ENCODE results near the gene MTERF2. TPM values are rescaled to one million over a fixed set of nuclear protein-coding genes. Genes with fewer than 3 reads are reported as not detected.

MTERF2 gene
- total RNA-seq, 2 experiments from 2014 or later, result 5.2 to 6.5 TPM

DNA sequence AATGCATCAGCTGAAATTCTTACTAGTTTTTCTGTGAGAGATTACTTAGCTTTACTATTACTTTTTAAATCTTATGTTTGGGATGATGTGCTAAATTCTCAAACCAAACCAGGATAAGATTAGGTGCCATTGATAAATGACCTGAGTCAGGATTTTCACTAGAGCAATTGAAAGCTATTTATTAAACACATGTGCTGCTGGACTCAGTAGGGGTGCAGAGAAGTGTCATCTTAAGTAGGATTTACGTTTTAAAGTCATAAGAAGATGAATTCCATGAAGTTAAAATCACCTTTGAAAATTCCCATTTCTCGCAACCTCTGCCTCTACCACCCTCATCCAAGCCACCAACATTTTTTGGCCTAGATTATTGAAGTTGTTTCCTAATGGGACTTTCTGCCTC is 22.4 kb downstream of the MTERF2 start:
- Mint-ChIP-seq H3K4me1 (ENCODE audit: low read depth) (peaks cover 18% of the 10 kb centered on the region), H3K36me3 (ENCODE audit: low read depth) (peaks cover 8% of the 10 kb centered on the region), H3K27ac (no peak overlapping the region), H3K27me3 (ENCODE audit: low read depth) (no peaks in the 10 kb centered on the region), H3K4me3 (no peak overlapping the region), H3K9me3 (no peaks in the 10 kb centered on the region)
- DNase-seq, result no peak
- CTCF ChIA-PET, result no interaction called here
- intact Hi-C loops (cut with micrococcal nuclease), result no loop called here

- Mint-ChIP-seq H3K36me3 (ENCODE audit: low read depth) (peaks cover 6% of the 10 kb centered on the region), H3K27ac (no peak overlapping the region), H3K27me3 (ENCODE audit: low read depth) (no peaks in the 10 kb centered on the region), H3K4me1 (ENCODE audit: low read depth) (peaks cover 29% of the 10 kb centered on the region), H3K4me3 (no peak overlapping the region), H3K9me3 (no peaks in the 10 kb centered on the region)
- DNase-seq, result no peak
- intact Hi-C loops (cut with micrococcal nuclease), result no loop called here
- CTCF ChIA-PET, result no interaction called here
Measured at GRCh38 chr12:106962286-106962685, 24.7 kb downstream of the MTERF2 start.

- H3K36me3 Mint-ChIP-seq (ENCODE audit: low read depth), result peaks cover 8% of the 10 kb centered on the region
Measured at GRCh38 chr12:106960443-106960842, 26.5 kb downstream of the MTERF2 start.

GRCh38 chr12:106957583-106957982 is 29.4 kb downstream of the MTERF2 start:
- Mint-ChIP-seq H3K27ac (peak overlapping the region; percentile 31), H3K4me1 (ENCODE audit: low read depth) (peaks cover 23% of the 10 kb centered on the region), H3K36me3 (ENCODE audit: low read depth) (peaks cover 2% of the 10 kb centered on the region), H3K4me3 (peak overlapping the region; percentile 99), H3K9me3 (no peaks in the 10 kb centered on the region), H3K27me3 (ENCODE audit: low read depth) (no peaks in the 10 kb centered on the region)
- CTCF ChIA-PET, result no interaction called here
- intact Hi-C loops (cut with micrococcal nuclease), result loop anchor here (2.0 to 5.0 kb wide), 4 partner anchors 183 to 710 kb away; partner anchors contain the start of genes CKAP4, RIC8B and TCP11L2
- no peak for DNase-seq

More at GRCh38 chr12:106960443-106960842, 26.5 kb downstream of the MTERF2 start:
- peaks cover 29% of the 10 kb centered on the region for H3K4me1 Mint-ChIP-seq (ENCODE audit: low read depth)
- intact Hi-C loops (cut with micrococcal nuclease), result no loop called here
- no peak overlapping the region for H3K4me3 Mint-ChIP-seq
- H3K27me3 Mint-ChIP-seq (ENCODE audit: low read depth), result no peaks in the 10 kb centered on the region
- H3K9me3 Mint-ChIP-seq, result no peaks in the 10 kb centered on the region
- CTCF ChIA-PET, result interaction anchor here (0.6 to 1.7 kb wide), 2 partner anchors 143 to 144 kb away, joined by 3 to 4 read pairs; no protein-coding TSS in a partner anchor
- DNase-seq, result no peak
- H3K27ac Mint-ChIP-seq, result no peak overlapping the region

- Mint-ChIP-seq H3K9me3 (no peaks in the 10 kb centered on the region), H3K27ac (peak overlapping the region; percentile 91), H3K36me3 (ENCODE audit: low read depth) (peaks cover 2% of the 10 kb centered on the region), H3K4me1 (ENCODE audit: low read depth) (peaks cover 17% of the 10 kb centered on the region), H3K4me3 (peak overlapping the region; percentile 99), H3K27me3 (ENCODE audit: low read depth) (no peaks in the 10 kb centered on the region)
- peak; percentile 63 for DNase-seq
- CTCF ChIA-PET, result interaction anchor here (0.9 to 1.3 kb wide), 3 partner anchors 13 to 196 kb away, joined by 3 read pairs; no protein-coding TSS in a partner anchor
- intact Hi-C loops (cut with micrococcal nuclease), result loop anchor here (1.0 to 5.0 kb wide), 6 partner anchors 137 to 709 kb away; partner anchors contain the start of genes CKAP4, CRY1, RIC8B and TCP11L2
Measured at GRCh38 chr12:106956048-106956578, 30.8 kb downstream of the MTERF2 start.

- peaks cover 2% of the 10 kb centered on the region for H3K36me3 Mint-ChIP-seq (ENCODE audit: low read depth)
- peak within 1 kb of the TSS; percentile 99 for H3K4me3 Mint-ChIP-seq
- H3K4me1 Mint-ChIP-seq (ENCODE audit: low read depth), result peaks cover 14% of the 10 kb centered on the region
- H3K9me3 Mint-ChIP-seq, result peaks cover 3% of the 10 kb centered on the region
- H3K27me3 Mint-ChIP-seq (ENCODE audit: low read depth), result no peaks in the 10 kb centered on the region
- DNase-seq, result peak; percentile 87
- intact Hi-C loops (cut with micrococcal nuclease), result loop anchor here (1.0 to 5.0 kb wide), 9 partner anchors 32 to 729 kb away; partner anchors contain the start of genes CKAP4, CRY1, MTERF2 and PWP1
- CTCF ChIA-PET, result interaction anchor here (0.9 to 1.3 kb wide), 3 partner anchors 14 to 196 kb away, joined by 3 read pairs; no protein-coding TSS in a partner anchor
- peak within 1 kb of the TSS; percentile 91 for H3K27ac Mint-ChIP-seq
Measured at GRCh38 chr12:106955377-106956047, 31.4 kb downstream of the MTERF2 start, which contains the start of gene TMEM263. TMEM263 (plus strand) TSS chr12:106955907; CDS start chr12:106967117, 11,210 bp downstream.

- H3K36me3 Mint-ChIP-seq (ENCODE audit: low read depth), result peaks cover 2% of the 10 kb centered on the region
- intact Hi-C loops (cut with micrococcal nuclease), result loop anchor here (1.0 to 5.0 kb wide), 6 partner anchors 33 to 730 kb away; partner anchors contain the start of genes CKAP4, MTERF2, PWP1 and TCP11L2
- peak overlapping the region; percentile 76 for H3K27ac Mint-ChIP-seq
- peak overlapping the region; percentile 99 for H3K4me3 Mint-ChIP-seq
- peak; percentile 8 for DNase-seq
- CTCF ChIA-PET, result interaction anchor here (0.6 to 0.9 kb wide), 3 partner anchors 35 to 95 kb away, joined by 3 to 5 read pairs (median 4); no protein-coding TSS in a partner anchor
- H3K27me3 Mint-ChIP-seq (ENCODE audit: low read depth), result no peaks in the 10 kb centered on the region
- peaks cover 14% of the 10 kb centered on the region for H3K4me1 Mint-ChIP-seq (ENCODE audit: low read depth)
- peaks cover 9% of the 10 kb centered on the region for H3K9me3 Mint-ChIP-seq
Measured at GRCh38 chr12:106954462-106955376, 32.2 kb downstream of the MTERF2 start.

GRCh38 chr12:106953352-106954250 is 33.3 kb downstream of the MTERF2 start:
- no peak overlapping the region for H3K27ac Mint-ChIP-seq
- no peak for DNase-seq
- H3K4me3 Mint-ChIP-seq, result peak overlapping the region; percentile 5
- H3K36me3 Mint-ChIP-seq (ENCODE audit: low read depth), result peaks cover 5% of the 10 kb centered on the region
- H3K9me3 Mint-ChIP-seq, result peaks cover 19% of the 10 kb centered on the region
- H3K4me1 Mint-ChIP-seq (ENCODE audit: low read depth), result peaks cover 12% of the 10 kb centered on the region
- H3K27me3 Mint-ChIP-seq (ENCODE audit: low read depth), result no peaks in the 10 kb centered on the region
- intact Hi-C loops (cut with micrococcal nuclease), result loop anchor here (2.0 kb wide), 2 partner anchors 201 to 731 kb away; partner anchors contain the start of gene PWP1
- CTCF ChIA-PET, result interaction anchor here (0.6 to 0.9 kb wide), 3 partner anchors 34 to 94 kb away, joined by 3 to 4 read pairs (median 3); no protein-coding TSS in a partner anchor

DNA sequence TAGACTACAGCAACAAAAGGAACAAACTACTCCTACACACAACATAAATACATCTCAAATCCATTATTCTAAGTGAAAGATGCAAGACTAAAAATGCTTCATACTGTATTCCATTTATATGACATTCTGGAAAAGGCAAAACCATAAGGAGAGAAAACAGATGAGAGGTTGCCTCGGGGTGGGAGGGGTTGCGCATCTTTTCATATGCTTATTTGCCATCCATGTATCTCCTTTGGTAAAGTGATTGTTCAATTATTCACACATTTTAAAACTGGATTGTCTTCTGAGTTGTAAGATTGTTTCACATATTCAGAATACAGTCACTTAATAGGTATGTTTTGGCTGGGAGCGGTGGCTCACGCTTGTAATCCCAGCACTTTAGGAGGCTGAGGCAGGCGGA is 36.4 kb downstream of the MTERF2 start:
- CTCF ChIA-PET, result no interaction called here
- intact Hi-C loops (cut with micrococcal nuclease), result no loop called here
- H3K27me3 Mint-ChIP-seq (ENCODE audit: low read depth), result no peaks in the 10 kb centered on the region
- DNase-seq, result no peak
- peaks cover 3% of the 10 kb centered on the region for H3K4me1 Mint-ChIP-seq (ENCODE audit: low read depth)
- peaks cover 3% of the 10 kb centered on the region for H3K36me3 Mint-ChIP-seq (ENCODE audit: low read depth)
- H3K27ac Mint-ChIP-seq, result no peak overlapping the region
- peaks cover 22% of the 10 kb centered on the region for H3K9me3 Mint-ChIP-seq
- no peak overlapping the region for H3K4me3 Mint-ChIP-seq

- Mint-ChIP-seq H3K27me3 (ENCODE audit: low read depth) (no peaks in the 10 kb centered on the region), H3K4me3 (no peak overlapping the region), H3K36me3 (ENCODE audit: low read depth) (peaks cover 3% of the 10 kb centered on the region), H3K4me1 (ENCODE audit: low read depth) (no peaks in the 10 kb centered on the region), H3K27ac (no peak overlapping the region), H3K9me3 (peaks cover 26% of the 10 kb centered on the region)
- intact Hi-C loops (cut with micrococcal nuclease), result no loop called here
- CTCF ChIA-PET, result no interaction called here
- no peak for DNase-seq
Measured at GRCh38 chr12:106947461-106947860, 39.5 kb downstream of the MTERF2 start.

GRCh38 chr12:106945261-106945851 is 41.6 kb downstream of the MTERF2 start:
- intact Hi-C loops (cut with micrococcal nuclease), result no loop called here
- no peak for DNase-seq
- no peaks in the 10 kb centered on the region for H3K27me3 Mint-ChIP-seq (ENCODE audit: low read depth)
- H3K4me1 Mint-ChIP-seq (ENCODE audit: low read depth), result no peaks in the 10 kb centered on the region
- peaks cover 3% of the 10 kb centered on the region for H3K36me3 Mint-ChIP-seq (ENCODE audit: low read depth)
- CTCF ChIA-PET, result no interaction called here
- no peak overlapping the region for H3K27ac Mint-ChIP-seq
- peaks cover 22% of the 10 kb centered on the region for H3K9me3 Mint-ChIP-seq
- no peak overlapping the region for H3K4me3 Mint-ChIP-seq
